Measurements from ENCODE around the gene SPRN.

Gene SPRN

DNA sequence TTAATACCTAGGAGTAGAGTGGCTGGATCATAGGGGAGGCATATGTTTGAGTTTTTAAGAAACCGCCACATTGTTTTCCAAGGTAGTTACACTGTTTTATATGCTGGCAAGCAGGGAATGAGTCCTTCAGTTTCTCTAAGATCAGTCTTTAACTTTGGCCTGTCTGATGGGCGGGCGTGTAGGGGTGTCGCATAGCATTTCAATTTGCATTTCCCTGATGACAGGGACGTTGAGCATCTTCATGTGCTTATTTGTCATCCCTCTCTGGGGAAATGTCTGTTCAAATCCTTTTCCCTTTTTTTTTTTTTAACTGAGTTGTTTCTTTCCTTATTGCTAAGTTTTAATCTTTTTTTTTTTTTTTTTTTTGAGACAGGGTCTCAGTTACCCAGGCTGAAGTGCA, 20.6 kb downstream of the SPRN start:
- DNase-seq (ENCODE audit: low read depth in 1 of 2, low spot score in 1 of 2), result no peak
- Histone ChIP-seq H3K27me3 (ENCODE audit: insufficient read depth, poor library complexity, severe bottlenecking) (no peaks in the 10 kb centered on the region), H3K4me3 (replicated peaks; ENCODE audit: insufficient read depth, low read length) (no peak overlapping the region), H3K27ac (replicated peaks) (no peak overlapping the region)
- TF ChIP-seq, protein P1, sequence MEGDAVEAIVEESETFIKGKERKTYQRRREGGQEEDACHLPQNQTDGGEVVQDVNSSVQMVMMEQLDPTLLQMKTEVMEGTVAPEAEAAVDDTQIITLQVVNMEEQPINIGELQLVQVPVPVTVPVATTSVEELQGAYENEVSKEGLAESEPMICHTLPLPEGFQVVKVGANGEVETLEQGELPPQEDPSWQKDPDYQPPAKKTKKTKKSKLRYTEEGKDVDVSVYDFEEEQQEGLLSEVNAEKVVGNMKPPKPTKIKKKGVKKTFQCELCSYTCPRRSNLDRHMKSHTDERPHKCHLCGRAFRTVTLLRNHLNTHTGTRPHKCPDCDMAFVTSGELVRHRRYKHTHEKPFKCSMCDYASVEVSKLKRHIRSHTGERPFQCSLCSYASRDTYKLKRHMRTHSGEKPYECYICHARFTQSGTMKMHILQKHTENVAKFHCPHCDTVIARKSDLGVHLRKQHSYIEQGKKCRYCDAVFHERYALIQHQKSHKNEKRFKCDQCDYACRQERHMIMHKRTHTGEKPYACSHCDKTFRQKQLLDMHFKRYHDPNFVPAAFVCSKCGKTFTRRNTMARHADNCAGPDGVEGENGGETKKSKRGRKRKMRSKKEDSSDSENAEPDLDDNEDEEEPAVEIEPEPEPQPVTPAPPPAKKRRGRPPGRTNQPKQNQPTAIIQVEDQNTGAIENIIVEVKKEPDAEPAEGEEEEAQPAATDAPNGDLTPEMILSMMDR (IDR thresholded peaks at IDR 0.05; ENCODE audit: insufficient read depth, low read length), result no peak
- no peak for TF ChIP-seq GABPA (IDR thresholded peaks at IDR 0.05; ENCODE audit: low read depth)
- TF ChIP-seq POLR2AphosphoS5 (IDR thresholded peaks at IDR 0.05; ENCODE audit: low read depth), result no peak
- TF ChIP-seq SPI1 (IDR thresholded peaks at IDR 0.05; ENCODE audit: borderline replicate concordance, low read depth), result no peak
- TF ChIP-seq, protein P2, sequence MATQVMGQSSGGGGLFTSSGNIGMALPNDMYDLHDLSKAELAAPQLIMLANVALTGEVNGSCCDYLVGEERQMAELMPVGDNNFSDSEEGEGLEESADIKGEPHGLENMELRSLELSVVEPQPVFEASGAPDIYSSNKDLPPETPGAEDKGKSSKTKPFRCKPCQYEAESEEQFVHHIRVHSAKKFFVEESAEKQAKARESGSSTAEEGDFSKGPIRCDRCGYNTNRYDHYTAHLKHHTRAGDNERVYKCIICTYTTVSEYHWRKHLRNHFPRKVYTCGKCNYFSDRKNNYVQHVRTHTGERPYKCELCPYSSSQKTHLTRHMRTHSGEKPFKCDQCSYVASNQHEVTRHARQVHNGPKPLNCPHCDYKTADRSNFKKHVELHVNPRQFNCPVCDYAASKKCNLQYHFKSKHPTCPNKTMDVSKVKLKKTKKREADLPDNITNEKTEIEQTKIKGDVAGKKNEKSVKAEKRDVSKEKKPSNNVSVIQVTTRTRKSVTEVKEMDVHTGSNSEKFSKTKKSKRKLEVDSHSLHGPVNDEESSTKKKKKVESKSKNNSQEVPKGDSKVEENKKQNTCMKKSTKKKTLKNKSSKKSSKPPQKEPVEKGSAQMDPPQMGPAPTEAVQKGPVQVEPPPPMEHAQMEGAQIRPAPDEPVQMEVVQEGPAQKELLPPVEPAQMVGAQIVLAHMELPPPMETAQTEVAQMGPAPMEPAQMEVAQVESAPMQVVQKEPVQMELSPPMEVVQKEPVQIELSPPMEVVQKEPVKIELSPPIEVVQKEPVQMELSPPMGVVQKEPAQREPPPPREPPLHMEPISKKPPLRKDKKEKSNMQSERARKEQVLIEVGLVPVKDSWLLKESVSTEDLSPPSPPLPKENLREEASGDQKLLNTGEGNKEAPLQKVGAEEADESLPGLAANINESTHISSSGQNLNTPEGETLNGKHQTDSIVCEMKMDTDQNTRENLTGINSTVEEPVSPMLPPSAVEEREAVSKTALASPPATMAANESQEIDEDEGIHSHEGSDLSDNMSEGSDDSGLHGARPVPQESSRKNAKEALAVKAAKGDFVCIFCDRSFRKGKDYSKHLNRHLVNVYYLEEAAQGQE (IDR thresholded peaks at IDR 0.05; ENCODE audit: insufficient replicate concordance, low read depth), result no peak

DNA sequence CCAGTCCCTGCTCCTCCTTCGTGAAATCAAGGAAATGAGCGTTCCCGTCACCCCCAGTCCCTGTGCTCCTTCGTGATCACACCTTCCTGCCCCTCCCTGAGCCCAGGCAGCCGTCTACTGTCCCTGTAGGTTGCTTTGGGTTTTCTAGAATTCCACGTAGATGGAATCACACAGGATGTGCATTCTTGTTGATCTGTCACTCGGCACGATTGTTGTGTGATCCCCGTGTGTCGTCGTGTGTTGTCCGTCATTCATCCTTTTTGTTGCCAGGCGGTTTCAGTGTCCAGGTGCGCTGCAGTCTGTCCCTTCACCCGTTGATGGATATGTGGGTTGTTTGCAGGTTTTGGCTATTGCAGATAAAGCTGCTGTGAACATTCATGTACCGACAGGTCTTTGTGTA, 21.1 kb downstream of the SPRN start:
- H3K27me3 ChIP-seq (ENCODE audit: insufficient read depth, poor library complexity, severe bottlenecking), result no peaks in the 10 kb centered on the region
- TF ChIP-seq SPI1 (IDR thresholded peaks at IDR 0.05; ENCODE audit: borderline replicate concordance, low read depth) (no peak), POLR2AphosphoS5 (IDR thresholded peaks at IDR 0.05; ENCODE audit: low read depth) (no peak), GABPA (IDR thresholded peaks at IDR 0.05; ENCODE audit: low read depth) (no peak)
- TF ChIP-seq, protein P1 (IDR thresholded peaks at IDR 0.05; ENCODE audit: insufficient read depth, low read length), result no peak
- TF ChIP-seq, protein P2 (IDR thresholded peaks at IDR 0.05; ENCODE audit: insufficient replicate concordance, low read depth), result no peak
- no peak for DNase-seq (ENCODE audit: low read depth in 1 of 2, low spot score in 1 of 2)
- H3K4me3 ChIP-seq (replicated peaks; ENCODE audit: insufficient read depth, low read length), result no peak overlapping the region
- H3K27ac ChIP-seq (replicated peaks), result no peak overlapping the region

DNA sequence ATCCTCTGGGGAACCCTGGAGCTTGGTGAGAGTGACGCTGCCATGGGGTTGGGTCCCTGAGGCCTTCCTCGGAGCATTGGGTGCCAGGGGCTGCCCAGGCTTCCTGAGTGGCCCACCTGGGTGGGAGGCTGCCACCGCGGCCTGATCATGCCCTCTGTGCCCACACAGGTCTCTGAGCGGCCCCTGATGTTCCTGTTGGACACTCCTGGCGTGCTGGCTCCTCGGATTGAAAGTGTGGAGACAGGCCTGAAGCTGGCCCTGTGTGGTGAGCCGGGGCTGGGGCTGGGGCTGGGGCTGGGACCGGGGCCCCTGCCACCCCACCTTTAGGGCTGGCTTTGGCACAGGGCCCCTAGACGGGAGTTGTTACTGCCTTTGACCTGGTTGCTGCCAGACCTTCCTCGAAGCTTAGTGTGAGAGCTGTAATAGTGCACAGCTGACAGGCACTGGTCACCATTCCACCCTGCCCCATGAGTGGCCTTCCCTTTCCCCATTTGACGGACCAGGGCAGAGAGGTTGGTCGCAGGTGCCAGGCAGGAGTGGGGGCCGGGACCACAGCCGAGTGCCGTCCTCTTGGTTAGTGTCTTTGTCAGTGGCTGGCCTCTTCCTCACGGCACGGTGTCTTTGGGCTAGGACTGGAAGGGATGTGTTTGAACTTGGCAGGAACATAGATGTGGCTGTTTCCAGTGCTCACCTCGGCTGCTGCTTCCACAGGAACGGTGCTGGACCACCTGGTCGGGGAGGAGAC, 22.3 kb downstream of the SPRN start:
- no peak overlapping the region for H3K4me3 ChIP-seq (replicated peaks; ENCODE audit: insufficient read depth, low read length)
- no peak for DNase-seq (ENCODE audit: low read depth in 1 of 2, low spot score in 1 of 2)
- no peak overlapping the region for H3K27ac ChIP-seq (replicated peaks)
- TF ChIP-seq GABPA (IDR thresholded peaks at IDR 0.05; ENCODE audit: low read depth), result no peak
- TF ChIP-seq, protein P1 (IDR thresholded peaks at IDR 0.05; ENCODE audit: insufficient read depth, low read length), result no peak
- TF ChIP-seq, protein P2 (IDR thresholded peaks at IDR 0.05; ENCODE audit: insufficient replicate concordance, low read depth), result no peak
- TF ChIP-seq POLR2AphosphoS5 (IDR thresholded peaks at IDR 0.05; ENCODE audit: low read depth), result no peak
- TF ChIP-seq SPI1 (IDR thresholded peaks at IDR 0.05; ENCODE audit: borderline replicate concordance, low read depth), result no peak
- no peaks in the 10 kb centered on the region for H3K27me3 ChIP-seq (ENCODE audit: insufficient read depth, poor library complexity, severe bottlenecking)
